Activated CD4-positive, alpha-beta T cell treated with anti-CD3 and anti-CD28 coated beads, Interleukin-2, amount 50 U/mL, for 1 hour (primary cell): ENCODE data around the gene RBMS3.

Experiments
- DNase-seq: peaks from one replicate; pipeline ENCODE4 v3.0.0-alpha.2; 2020

The RBMS3 gene

DNA sequence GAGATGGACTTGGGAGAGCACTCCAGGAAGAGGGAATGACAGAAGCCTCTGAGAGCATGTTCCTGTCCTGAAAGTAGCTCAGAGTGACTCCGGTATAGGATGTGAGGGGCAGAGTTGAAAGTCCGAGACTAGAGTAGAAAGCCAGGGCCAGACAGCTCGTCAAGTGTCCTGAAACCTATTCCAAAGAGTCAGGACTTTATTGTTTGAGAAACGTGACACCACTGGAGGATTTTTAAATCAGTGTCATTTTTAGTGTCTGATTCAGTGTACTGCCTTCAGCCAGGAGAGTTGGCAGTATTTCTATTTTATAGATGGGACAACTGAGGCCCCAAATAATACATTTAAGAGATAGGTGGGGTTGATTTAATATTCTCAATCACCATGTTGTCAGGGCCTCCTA, 1.6 kb upstream of the RBMS3 start:
- no peak for DNase-seq

DNA sequence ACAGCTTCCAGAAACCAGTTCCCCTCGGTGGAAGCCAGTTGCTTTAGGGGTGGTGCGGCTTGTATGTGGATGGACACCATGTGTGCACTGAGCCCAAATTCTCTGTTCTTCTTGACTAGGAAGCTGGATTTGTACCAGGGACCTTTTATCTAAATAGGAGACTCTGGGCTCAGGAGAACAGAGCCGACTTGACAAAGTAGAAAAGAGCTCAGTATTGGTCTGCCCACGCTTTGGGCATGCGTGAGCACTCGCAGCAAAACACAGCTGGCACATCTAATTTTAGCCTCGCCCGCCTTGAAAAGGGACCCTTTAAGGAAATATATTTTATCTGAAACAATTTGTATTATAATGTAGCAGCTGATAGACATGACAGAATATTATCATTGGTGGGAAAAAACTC, 1.1 kb upstream of the RBMS3 start:
- DNase-seq: no peak

DNA sequence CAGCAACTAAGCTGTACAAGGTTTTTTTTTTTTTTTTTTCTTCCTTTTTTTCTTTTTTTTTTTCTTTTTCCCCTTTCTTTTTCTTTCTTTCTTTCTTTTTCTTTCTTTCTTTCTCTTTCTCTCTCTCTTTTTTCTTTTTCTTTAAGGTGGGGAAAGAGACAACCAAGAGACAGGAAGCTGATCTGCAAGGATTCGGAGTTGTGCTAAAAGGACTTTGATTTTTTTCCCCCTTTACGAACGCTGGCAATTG, 148 bp downstream of the RBMS3 start:
- no peak for DNase-seq

DNA sequence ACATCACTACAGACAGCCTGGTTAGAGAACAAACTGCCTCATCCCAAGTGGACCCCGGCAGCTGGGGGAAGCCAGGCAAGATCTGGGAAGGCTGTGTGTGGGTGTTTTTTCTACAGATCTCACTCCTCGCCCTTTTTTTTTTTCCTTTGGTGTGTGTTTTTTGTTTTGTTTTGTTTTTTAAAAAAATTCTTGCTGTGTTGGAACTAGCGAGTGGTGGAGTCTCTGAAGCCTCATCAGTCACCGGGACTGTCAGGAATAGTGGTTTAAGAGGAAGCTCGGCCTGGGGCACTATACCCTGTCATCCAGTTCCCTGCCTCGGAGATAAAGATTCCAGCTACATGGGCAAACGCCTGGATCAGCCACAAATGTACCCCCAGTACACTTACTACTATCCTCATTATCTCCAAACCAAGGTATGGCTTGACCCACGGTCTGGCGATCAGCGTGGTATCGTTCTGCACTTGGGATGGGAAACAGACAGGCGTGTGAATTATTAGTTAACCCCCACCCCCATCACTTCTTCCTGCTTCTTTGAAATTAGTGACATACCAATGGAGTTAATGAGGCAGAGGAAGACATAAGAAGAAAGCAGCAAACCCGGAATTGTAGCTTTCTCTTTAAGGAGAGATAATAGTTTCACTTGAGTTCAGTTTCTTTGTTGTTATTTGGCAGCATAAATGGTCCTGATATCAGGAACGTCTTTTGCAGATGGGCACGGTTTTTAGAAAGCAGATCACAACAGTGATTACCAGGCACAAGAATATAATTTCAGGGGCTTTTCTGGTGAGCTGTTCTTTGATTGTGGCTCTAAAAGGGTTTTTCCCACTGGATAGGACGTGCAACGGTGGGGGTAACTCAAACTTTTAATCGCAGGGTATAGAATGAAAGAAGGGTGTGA, 722 bp downstream of the RBMS3 start:
- no peak for DNase-seq

DNA sequence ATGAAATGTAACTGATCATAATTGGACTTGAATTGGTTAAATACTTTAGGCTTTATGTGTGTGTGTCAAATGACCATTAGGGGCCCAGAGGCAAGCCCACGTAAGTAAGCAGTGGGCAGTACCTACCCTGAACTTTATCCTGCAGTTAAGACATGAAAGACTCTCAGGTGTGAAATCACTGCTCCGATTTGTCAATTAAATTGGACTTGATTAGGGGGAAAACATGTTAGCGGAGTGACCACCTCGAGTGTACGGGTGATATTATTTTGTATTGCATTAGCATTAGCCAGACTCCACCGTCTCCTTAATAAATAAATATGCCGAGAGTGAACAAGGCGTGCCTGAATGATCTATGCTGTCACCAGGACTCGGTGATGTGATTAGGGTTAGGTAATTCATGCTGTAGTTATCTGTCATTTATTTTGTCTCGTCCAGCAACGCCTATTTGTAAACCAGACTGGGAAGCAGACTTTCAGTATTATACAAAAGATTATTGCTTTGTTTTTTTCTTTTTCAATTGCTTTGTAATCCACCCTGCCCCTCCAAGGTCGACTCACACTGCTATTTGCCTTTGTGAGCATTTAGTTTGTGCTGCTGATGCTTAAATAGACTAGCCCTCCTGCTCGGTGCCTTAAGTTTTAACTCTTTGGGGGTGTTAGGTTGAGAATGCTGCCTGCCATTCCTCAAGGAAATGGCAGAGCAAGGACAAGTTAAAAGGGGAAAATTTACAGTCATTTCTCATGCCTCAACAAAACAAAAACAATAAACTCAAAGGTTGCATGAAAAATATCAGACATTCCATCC, 1.8 kb downstream of the RBMS3 start:
- DNase-seq: no peak

DNA sequence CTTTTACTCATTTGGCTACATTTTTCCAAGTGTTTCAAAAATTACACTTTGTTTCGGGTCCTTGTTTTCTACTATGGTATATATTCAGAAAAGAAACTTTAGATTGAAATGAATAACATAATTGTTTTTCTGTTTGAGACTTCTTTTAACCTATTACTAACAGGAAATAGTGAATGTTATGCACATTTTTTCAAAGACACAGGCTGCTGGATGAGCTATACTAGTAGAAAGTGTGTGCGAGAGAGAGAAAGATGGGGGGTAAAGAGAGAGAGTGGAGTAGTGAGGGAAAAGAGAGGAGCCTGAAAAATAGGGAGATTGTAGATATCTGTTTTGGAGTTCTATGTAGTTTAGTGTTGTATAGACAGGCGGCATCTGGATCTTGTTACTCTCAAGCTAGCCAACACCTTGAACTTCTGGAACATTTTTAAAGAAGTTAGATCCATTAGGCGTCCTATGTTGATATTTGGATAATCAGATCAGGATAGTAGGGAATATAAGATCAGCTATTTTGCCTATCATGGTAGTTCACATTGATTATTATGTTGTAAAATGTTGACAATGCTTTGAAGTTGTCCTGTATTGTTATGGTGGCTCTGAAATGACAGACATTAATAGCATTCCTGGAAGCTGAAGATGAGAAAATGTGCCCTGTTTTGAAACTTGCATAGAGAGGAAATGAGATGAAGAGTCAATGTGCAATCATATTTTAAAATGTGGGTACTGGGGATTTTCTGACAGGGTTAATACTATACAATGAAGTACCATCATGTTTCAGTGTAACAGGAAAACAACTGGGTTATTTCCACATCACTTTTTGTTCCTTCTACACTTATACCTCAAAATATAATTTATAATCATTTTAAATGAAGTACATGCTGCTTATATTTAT, 2.6 kb downstream of the RBMS3 start:
- no peak for DNase-seq

DNA sequence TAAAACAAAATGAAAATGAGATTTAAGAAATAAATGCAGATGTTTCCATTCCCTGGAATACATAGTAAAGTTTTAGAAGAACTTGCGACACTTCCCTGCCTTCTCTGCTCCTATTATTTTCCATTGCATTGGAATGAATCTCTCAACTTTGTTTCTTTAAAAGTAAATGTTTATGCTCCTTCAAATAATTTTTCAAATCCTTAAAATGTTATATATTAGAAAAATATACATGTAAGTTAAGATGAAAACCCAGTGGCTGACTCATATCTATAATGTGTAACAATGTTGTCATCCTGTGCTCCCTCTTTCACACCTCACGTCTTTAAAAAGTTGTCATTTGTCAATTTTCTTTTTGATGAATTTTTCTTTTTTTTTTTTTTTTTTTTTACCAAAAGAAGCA, 3.6 kb downstream of the RBMS3 start:
- no peak for DNase-seq

DNA sequence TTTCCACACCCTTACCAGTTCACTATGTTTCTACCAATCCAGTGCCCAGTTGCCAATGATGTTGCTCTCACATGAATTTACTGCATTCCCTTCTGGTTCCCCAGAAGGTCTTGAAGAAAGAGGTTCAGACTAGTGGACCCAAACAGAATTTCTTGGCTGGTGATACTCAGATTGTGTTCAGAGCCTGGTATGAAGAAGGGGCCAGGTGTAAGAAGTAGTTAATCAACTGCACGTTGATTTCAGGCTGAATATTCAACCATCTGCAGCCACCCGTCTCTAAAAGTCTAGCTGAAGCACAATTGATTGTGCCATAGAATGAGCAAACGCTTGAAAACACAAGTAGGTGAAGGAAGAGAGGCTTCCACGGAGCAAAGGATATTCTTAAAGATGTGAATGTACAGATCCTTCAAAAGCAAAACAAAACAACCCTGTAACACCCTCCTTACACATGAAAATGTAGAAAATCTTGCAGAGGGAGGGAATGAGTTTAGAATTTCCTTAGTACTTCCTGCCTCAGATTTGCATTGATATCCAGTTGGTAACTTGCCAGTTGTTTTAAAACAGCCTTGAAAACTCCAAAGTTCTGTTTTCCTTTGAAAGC, 4.7 kb downstream of the RBMS3 start:
- no peak for DNase-seq

DNA sequence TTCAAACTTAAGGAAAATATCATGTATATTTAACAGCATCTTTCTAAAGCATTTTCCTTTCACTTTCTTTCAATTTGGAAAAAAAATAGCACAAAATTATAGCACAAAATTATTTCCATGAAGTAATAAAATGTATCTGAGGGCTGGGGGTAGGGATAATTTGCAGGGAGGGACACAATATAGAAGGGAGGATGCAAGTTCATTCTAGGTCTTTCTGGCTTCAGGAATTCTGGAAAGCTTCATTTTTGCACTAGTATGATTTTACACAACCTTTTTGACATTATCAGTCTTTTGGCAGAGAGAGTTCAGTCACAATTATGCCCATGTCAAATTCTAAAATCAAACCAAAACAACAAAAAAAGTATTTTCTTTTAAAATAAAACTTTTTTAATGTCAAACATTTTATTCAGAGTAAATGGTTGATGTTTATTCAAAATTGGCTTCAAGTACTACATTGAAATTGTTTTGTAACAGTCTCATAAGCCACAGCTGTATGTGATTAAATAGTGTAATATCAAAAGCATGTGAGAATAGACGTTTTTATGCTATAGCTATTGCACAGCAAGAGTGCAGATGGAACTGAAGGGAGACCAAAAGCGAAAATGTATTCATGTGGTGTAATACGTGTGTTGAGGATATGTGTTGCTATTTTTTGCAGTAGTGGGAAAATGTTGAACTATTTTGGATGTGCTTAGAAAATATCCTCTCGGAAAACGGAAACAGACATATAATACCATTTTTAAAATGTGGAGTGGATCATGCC, 5.8 kb downstream of the RBMS3 start:
- no peak for DNase-seq

DNA sequence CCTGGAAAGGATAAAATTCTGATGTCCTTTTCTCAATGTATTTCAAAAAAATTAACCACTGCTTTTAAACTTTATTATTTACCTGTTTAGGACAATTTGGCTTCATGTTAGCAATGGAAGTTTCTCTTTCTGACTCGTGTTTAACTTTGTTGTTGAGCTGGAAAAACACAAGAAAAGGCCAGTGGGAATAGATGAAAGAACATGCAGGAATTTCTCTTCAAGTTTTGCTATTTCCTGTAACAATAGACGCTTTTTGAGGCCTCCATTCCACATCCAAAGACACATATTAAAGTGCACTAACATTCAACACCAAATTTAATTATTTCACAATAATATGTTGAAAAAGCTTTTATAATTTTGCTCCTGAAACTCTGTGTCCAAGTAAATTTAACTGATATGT, 9.7 kb downstream of the RBMS3 start:
- DNase-seq: no peak

DNA sequence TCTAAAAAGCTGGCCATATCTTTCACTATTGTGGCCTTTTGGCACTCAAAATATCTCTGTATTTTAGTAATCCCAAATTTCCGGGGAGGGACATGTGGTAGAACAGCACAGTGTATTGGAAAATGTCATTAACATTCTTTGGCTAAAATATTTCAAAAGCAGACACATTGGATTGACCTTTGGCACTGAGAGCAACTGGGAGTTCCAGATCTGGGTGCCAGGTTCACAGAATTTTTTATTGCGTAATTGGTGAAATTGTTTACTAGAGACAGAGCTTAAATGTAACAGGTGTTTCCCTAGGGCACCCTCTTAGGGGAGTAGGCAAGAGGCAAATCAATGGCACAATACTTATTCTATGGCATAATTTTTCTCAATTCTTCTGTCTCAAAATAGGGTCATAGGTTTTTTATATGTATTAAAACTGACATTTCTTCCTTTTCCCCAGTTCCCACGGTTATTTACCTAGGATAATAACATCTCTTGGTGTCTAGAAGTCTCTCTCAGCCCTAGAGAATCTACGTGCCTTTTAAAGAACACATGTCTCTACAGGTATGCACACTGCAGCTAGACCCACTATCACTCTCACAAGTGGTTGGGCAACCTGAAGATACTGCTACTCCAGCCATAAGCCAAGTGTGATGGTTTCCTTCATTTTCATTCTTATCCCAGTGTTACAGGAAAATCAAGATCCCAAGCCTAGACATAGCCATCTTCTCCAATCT, 10.6 kb downstream of the RBMS3 start:
- no peak for DNase-seq

DNA sequence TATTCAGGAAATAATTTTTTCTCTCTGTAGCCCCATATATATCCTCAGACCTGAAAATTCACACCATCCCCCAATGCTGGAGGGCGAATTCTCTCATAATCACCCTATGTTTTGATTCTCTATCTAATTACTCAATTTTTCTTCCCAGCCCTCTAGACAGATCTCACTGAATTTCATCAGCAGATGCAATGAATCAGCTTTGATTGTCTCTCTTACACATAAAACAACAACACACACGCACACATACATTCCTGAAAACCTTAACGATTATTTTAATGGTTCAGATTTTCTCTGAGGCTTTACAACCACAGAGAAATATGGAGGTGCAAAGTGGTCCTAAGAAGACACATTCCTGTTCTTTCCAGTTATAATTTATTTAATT, 11.1 kb downstream of the RBMS3 start:
- no peak for DNase-seq

DNA sequence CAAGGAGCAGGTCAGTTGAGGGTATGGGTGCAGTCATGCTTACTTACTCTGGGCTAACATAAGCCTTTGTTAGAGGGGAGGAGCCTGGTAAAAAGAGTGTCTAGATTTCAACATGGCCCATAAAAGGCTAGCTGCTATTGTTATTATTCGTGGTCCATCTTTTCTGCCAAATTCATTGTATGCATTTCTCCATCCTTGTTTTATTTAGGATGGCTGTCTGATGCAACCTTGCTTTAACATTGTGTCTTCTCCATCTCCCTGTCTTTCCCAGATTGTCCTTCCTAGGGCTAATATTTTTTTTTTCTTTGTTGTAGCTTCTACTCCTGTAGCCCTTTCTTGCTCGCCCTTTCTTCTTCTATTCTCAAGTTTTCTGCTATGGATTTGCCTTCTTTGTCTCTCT, 12.6 kb downstream of the RBMS3 start:
- DNase-seq: no peak

DNA sequence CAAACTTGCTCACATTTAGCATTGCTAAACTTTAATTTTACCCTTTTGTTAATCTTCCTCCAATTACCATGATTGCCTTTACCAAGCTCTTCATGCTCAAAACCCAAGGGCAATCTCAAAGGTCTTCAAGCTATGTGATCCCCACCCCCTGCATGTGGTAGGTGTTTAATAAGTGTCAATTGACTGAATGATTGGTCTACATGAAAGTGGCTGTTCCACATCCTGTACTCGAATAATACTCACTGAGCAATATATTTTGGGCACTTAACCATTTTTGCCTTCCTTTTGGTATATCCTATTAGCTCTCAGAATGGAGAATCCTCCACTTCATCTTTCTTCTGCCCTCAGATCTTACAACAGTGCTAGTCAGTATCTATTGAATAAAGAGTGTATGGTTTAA, 17.1 kb downstream of the RBMS3 start:
- DNase-seq: no peak

DNA sequence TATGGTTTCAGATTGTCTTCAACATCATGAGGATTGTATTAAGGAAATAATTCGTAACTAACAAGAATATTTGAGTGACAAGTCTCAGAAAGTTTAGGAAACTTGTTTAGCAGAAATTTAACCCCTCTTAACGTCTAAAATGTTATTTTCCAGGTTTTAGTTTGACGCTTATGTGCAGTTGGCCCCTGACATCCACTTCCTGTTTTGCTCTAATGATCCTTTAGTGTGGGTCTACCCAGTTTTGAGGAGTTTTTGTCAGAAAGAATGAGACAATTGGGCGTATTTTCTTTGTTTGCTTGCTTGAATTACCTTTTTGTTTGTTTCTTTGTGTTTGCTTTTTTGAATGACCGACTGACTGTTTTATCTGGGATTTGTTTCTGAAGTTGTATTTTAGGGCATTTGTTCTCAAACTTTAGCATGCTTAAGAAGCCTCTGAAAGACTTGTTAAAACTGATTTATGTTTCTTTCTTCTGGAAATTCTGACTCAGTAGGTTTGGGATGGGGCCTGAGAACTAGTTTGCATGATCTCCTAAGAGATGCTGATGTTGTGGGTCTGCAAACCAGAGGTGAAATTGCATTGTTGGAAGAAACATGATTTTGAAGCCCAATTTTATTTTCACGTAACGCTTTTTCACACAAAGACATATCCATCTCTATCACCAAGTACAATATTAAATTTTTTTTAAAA, 20.6 kb downstream of the RBMS3 start:
- no peak for DNase-seq

DNA sequence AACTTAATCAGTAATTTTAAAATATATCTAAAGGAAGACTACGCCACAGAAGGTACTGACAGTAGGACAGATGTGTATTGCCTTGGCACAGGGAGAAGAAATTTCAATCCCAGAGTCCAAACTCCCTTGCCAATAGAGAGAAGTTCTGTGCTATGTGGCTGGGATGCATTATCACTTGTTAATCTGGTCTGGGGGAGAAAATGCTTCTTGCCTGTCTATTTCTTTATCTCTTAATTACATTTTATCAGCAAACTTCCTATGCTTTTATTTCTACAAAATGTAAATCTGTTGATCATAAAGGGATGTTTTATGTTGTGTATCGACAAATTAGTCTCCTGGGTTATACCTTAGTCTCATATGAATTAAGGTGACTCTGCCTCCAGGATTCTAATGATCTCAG, 21.7 kb downstream of the RBMS3 start:
- DNase-seq: no peak

DNA sequence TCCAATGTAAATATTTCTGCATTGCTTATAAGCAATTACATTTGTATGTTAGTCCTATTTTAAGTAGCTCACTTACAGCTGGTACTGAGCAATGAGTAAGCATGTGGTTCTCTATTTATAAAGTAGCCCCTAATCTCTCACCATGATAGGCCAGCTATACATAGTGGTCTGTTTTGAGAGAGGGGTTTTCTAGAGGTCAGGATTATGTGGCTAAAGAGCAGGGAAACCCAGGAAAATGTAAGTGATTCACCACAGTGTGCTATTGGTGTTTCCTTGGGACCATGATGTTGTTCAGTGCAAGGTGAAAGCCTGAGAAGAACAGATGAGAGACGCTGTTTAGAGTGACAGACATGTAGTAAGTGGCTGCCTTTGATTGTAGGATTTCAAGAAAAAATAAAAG, 26.4 kb downstream of the RBMS3 start:
- DNase-seq: no peak

DNA sequence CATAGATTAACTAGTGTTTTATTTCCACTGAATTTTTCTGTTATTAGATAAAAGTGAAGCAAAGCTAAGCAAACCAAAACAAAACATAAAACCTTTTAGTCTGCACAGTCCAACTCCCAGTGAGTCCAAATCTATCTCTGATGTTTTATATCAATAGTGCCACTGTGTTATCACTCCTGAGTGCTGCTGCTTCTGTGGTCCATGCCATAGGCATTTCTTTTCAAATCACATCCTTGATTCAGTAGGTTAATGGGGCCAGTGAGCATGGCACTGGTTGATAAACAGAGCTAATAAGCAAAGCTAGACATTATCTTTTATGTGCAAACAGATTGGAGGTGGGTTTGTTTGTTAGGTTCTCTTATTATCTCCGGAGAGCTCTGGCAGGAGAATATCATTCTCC, 30.0 kb downstream of the RBMS3 start:
- DNase-seq: no peak

DNA sequence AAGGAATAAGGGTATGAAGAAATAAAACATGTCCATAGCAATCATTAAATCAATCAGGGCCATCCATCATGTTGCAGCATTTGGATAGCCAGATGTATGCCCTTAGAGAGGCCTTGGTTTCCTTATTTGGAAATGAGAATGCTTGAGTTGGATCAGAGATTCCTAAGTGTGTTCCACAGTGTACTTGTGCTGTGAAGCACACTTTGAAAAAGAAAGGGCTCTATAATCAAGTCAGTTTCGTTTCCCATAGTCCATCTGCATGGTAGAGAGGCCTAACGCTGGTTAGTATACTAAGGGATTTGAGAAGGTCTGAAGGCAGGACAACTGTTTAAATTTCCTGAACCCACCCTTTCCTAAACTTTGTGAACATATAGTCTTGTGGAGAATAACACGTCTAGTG, 30.9 kb downstream of the RBMS3 start:
- no peak for DNase-seq

DNA sequence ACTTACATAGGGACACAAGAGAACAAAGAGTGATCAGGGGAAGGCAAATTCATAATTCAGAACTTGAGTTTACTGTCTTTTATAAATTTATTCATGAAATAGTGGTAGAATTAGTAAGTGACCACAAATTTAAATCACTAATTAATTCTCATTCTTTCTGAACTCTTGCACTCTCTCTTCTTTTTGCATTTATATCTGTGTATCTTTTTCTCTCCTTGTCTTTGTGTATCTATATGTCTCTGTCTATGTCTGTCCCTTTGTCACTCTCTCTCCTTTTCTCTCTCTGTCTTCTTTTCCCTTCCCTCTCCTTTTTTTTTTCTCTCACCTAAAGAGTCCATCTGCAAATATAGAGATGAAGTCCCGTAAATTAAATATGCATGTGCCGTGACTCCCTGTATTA, 31.5 kb downstream of the RBMS3 start:
- DNase-seq: no peak

DNA sequence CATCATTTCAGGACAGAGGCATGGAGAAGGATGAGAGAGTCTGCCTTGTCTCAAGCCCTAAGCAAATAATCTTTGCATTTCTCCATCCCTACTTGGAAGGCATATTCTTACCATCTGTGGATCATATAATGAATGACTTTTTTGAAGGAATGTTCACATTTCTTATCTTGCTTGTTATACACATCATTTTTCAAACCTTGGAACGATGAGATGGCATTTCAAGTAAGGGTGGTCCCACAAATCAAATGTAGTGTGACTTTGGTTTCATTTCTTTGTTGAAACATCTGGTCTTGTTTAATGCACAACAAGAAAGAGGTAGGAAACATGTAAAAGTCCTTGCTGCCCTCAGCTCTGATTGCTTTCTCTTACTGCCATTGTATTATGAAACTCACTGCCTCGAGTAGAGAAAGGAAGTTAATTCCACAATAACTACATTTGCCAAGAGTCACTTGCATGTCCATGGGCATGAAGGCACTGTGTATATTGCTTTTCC, 32.1 kb downstream of the RBMS3 start:
- DNase-seq: no peak
